ENCODE data around the gene RFX1. TPM values are rescaled to one million over a fixed set of nuclear protein-coding genes. Genes with fewer than 3 reads are reported as not detected.
A peak's percentile ranks its signal among the peaks of the same experiment; 100 is the strongest.

Gene RFX1
- total RNA-seq, 1 donor from 2014 or later, result 15.2 TPM

DNA sequence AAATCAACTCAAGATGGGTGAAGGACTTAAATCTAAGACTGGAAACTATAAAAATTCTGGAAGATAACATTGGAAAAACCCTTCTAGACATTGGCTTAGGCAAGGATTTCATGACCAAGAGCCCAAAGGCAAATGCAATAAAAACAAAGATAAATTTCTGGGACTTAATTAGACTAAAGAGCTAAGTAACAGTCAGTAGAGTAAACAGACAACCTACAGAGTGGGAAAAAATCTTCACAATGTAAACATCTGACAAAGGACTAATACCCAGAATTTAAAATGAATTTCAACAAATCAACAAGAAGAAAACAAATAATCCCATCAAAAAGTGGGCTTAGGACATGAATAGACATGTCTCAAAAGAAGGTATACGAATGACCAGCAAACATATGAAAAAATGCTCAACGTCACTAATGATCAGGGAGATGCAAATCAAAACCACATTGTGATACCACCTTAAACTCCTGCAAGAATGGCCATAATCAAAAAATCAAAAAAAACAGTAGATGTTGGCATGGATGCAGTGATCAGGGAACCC, 6.3 kb upstream of the RFX1 start:
- Histone ChIP-seq H3K27ac (replicated peaks) (no peak overlapping the region), H3K36me3 (no peaks in the 10 kb centered on the region), H3K4me1 (no peaks in the 10 kb centered on the region), H3K27me3 (ENCODE audit: low read depth) (no peaks in the 10 kb centered on the region), H3K9me3 (replicated peaks) (no peaks in the 10 kb centered on the region), H3K4me3 (no peak overlapping the region)
- no peak for DNase-seq
- intact Hi-C loops (cut with micrococcal nuclease), result no loop called here
- TF ChIP-seq CTCF (IDR thresholded peaks at IDR 0.05; ENCODE audit: borderline replicate concordance), result no peak

DNA sequence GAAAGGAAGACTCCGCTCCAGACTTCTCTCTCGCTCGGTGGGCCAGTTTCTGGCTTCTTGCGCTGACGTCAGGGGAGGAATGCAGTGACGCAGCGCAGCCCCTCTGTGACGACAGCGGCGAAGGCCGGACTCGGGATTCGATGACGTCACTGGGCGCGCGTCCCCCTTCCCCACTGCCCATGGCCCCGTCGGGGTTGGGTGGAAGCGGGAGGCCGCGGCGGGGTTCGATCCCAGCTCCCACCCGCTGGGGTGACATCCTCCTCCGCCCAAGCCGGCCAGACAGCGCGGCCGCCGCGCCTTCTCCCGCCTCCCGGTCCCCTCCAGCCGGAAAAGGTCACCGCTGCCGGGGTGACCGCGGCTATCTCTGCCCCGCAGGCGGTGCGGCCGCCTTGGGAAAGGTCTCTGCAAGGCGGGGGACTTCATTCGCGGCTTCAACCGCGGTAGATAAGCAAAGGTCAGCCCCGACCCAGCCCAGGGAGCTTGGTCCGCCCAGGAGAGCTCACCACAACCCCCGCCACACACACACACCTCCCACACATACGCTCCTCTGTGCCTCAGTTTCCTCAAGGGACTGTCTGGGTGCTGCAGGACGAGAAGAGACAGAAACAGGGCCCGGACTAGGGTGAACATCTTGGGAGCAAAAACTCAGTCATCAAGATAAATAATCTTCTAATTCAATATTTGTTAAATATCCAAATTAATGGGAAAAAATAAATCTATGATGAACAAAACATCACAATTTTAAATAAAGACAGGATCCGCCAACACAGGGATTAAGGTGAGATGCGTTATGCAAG, 844 bp upstream of the RFX1 start:
- TF ChIP-seq CTCF (IDR thresholded peaks at IDR 0.05; ENCODE audit: borderline replicate concordance), result no peak
- DNase-seq, result peak; percentile 87
- no peaks in the 10 kb centered on the region for H3K9me3 ChIP-seq (replicated peaks)
- peaks cover 48% of the 10 kb centered on the region for H3K4me1 ChIP-seq
- peak overlapping the region; percentile 99 for H3K27ac ChIP-seq (replicated peaks)
- peak overlapping the region; percentile 81 for H3K4me3 ChIP-seq
- no peaks in the 10 kb centered on the region for H3K36me3 ChIP-seq
- intact Hi-C loops (cut with micrococcal nuclease), result no loop called here
- H3K27me3 ChIP-seq (ENCODE audit: low read depth), result no peaks in the 10 kb centered on the region

DNA sequence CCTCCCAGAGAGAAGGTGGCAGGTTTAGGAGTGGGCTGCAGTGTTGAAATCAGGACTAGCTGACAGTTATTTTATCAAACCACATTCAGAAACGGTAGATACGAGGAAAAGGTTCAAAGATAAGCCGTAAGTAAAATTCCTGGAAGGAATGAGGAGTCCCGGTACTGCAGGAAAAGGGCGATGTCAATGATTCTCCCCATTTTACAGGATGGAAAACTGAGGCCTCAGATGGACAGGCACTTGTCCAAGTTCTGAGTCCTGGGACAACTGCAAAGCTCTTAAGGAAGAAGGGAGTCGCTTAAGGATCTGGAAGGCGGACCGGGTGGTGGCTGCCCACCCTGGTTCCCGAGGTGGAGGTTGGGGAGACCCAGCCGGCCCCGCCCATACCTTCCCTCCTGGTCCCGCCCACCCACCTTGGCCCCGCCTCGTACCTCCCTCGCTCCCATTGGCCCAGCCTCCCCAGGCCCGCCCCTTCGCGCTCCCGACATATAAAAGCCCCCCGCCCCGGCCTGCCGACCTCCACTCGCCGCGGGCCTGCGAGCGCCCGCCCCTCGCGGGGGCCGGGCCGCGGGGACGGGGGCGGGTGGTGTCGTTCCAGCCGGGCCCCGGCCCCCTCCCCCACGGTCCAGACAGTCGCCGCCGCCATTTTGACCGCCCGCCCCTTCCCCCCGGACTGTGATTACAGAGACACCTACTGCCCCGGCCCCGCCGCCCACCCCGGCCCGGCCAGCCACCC, 603 bp downstream of the RFX1 start:
- no peaks in the 10 kb centered on the region for H3K27me3 ChIP-seq (ENCODE audit: low read depth)
- H3K4me1 ChIP-seq, result peaks cover 60% of the 10 kb centered on the region
- no peak for TF ChIP-seq CTCF (IDR thresholded peaks at IDR 0.05; ENCODE audit: borderline replicate concordance)
- no peaks in the 10 kb centered on the region for H3K9me3 ChIP-seq (replicated peaks)
- intact Hi-C loops (cut with micrococcal nuclease), result no loop called here
- H3K4me3 ChIP-seq, result peak overlapping the region; percentile 81
- H3K36me3 ChIP-seq, result no peaks in the 10 kb centered on the region
- peak overlapping the region; percentile 99 for H3K27ac ChIP-seq (replicated peaks)
- peak; percentile 93 for DNase-seq

DNA sequence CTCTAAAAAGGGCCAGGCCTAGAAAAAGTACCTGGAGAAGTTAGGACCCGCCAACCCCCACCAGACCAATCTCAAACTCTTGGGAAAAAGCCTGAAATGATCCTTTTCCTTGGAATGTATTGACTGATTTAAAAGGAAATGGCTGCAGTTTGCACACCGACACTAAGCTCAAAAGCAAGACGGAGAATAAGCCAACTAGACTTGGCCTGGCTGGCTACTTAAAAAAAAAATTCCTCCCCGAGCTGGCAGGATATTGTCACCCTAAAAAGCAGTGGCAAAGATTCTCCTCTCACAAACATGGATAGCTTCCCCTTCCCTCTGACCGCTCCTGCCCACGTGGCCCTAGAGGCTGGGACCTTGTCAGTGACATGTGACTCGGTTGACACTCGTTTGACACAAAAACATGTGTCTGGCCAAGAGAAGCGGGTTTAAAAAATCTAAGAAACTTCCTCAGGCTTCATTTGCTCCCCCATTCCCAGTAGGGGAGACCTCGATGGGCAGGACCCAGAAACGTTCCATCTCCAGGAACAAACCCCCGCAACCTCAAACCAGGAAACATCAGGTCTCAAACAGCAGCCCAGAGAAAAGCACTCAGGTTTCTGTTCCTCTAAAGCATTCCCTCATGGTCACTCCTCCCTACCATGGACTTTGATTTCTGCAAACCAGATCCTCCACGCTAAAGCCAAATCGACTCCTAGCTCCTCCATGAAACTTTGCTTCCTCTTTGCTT, 1.3 kb downstream of the RFX1 start:
- Histone ChIP-seq H3K4me3 (peak overlapping the region; percentile 81), H3K4me1 (peaks cover 60% of the 10 kb centered on the region), H3K36me3 (no peaks in the 10 kb centered on the region), H3K27ac (replicated peaks) (peak overlapping the region; percentile 99), H3K9me3 (replicated peaks) (no peaks in the 10 kb centered on the region), H3K27me3 (ENCODE audit: low read depth) (no peaks in the 10 kb centered on the region)
- TF ChIP-seq CTCF (IDR thresholded peaks at IDR 0.05; ENCODE audit: borderline replicate concordance), result no peak
- intact Hi-C loops (cut with micrococcal nuclease), result no loop called here
- DNase-seq, result peak; percentile 63
